Measurements from ENCODE around the gene GREB1.

GRCh38 chr2:11585071-11585470, 51.2 kb downstream of the GREB1 start:
- TF ChIP-seq CTCF (conservative IDR thresholded peaks at IDR 0.05; ENCODE audit: low read depth, low read length): no peak
- TF ChIP-seq EZH2phosphoT487 (IDR thresholded peaks at IDR 0.05; ENCODE audit: borderline replicate concordance, low read length): no peak
